ENCODE results near the gene EDN1. TPM values are rescaled to one million over a fixed set of nuclear protein-coding genes. Genes with fewer than 3 reads are reported as not detected.

The EDN1 gene
- total and polyA plus RNA-seq, 2 of the 13 experiments (the other 11 are each of a cell fraction or from before 2014, with no cell fraction given), result 0.15 to 1.2 TPM

DNA sequence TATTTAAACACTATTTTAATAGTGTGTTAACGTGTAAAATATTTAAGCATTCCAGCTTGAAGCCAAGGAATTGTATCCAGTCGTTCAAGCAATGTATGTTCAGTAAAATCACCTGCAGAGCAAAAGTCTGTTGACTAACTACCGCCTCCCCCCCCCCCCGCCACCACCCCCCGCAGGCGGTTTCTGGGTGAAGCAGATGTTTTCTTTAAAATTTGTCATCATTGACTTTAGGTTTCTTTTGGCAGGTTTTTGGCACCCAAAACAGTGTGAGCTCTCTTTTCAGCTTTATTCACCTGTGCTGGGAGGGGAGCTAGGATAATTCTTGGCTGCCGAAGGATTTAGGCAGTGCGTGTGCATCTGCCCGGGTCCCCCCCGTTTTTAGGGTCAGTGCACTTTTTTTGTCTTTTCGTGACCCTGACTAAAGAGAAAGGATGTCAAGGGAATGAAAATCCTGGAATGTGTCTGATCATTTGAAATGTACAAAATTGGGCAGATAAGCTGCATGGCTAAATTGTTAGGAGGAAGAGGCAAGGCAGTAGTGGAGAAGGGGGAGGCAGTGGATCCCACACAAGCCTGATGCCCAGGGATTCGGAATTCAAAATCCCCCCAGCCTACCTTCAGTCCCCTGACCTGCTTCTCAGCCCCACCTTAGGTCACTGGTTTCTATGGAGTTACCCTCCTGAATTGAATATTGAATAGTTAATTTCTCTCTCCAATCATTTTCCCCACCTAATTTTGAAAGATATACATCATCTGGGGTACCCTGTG lies 1.1 kb downstream of the EDN1 start:
- Histone ChIP-seq H3K4me2 (ENCODE audit: low read depth, low read length) (0 out of 2 replicates have a peak overlapping the region, but pooled peaks have one; percentile 46), H3K4me1 (ENCODE audit: insufficient read depth, low read length) (peaks cover 35% of the 10 kb centered on the region), H3K36me3 (replicated peaks in 1 of 2; ENCODE audit: control insufficient read depth in 1 of 2, insufficient read depth in 2 of 2, low read length in 2 of 2) (peaks cover 0 to 1% of the 10 kb centered on the region in 2 experiments; a peak in 1 of 5 replicates), H3K27ac (ENCODE audit: extremely low read length, insufficient read depth, low read length) (no peak overlapping the region), H4K20me1 (ENCODE audit: insufficient read depth, low read length) (no peaks in the 10 kb centered on the region), H3K79me2 (ENCODE audit: insufficient read depth, low read length) (no peaks in the 10 kb centered on the region), H3K4me3 (replicated peaks in 1 of 3; ENCODE audit: insufficient read depth in 1 of 3, low read depth in 2 of 3, low read length in 3 of 3) (peak overlapping the region in 2 of 3 experiments; percentile 56 to 58; a peak in 3 of 6 replicates), H2AFZ (ENCODE audit: low read length) (no peak overlapping the region), H3K9me3 (ENCODE audit: low read length) (no peaks in the 10 kb centered on the region), H3K27me3 (ENCODE audit: control insufficient read depth in 1 of 2, insufficient read depth in 2 of 2, low read length in 2 of 2) (peaks cover 0 to 37% of the 10 kb centered on the region in 2 experiments; a peak in 3 of 5 replicates), H3K9ac (ENCODE audit: insufficient read depth, low read depth, low read length) (no peak overlapping the region)
- BruUV-seq (replicated peaks), result no TSS peak
- intact Hi-C loops (cut with micrococcal nuclease; ENCODE audit: unreplicated experiment) (loop anchor here (5.0 kb wide), 2 partner anchors 81 to 191 kb away; no protein-coding TSS in a partner anchor), in situ Hi-C loops (cut with HindIII; ENCODE audit: extremely low pct_ligation_motif_present, low pct_unique_long_range_greater_than_20kb) (loop anchor here (5.0 kb wide), 1 partner anchor 311 kb away; no protein-coding TSS in a partner anchor)
- ATAC-seq (no peak), DNase-seq (ENCODE audit: low spot score) (no peak), FAIRE-seq (no peak)
- POLR2A ChIA-PET, result interaction anchor here (0.7 to 1.8 kb wide), 4 partner anchors 33 to 73 kb away, joined by 3 to 5 read pairs (median 4); no protein-coding TSS in a partner anchor
- TF ChIP-seq ZNF34 (CRISPR knock-in tag; IDR thresholded peaks at IDR 0.05; ENCODE audit: borderline replicate concordance) (no peak), ZNF547 (CRISPR knock-in tag; IDR thresholded peaks at IDR 0.05) (0 out of 2 replicates have a peak, but pooled peaks have one; percentile 11)
- CTCF ChIA-PET (ENCODE audit: low intra/inter-chr PET ratio, low total read pairs), result interaction anchor here (4.1 to 5.5 kb wide), 2 partner anchors 213 to 314 kb away, joined by 22 to 35 read pairs; no protein-coding TSS in a partner anchor
- 11% methylated on average over 12 of the region's 12 CpGs for WGBS (ENCODE audit: low lambda C conversion rate)

DNA sequence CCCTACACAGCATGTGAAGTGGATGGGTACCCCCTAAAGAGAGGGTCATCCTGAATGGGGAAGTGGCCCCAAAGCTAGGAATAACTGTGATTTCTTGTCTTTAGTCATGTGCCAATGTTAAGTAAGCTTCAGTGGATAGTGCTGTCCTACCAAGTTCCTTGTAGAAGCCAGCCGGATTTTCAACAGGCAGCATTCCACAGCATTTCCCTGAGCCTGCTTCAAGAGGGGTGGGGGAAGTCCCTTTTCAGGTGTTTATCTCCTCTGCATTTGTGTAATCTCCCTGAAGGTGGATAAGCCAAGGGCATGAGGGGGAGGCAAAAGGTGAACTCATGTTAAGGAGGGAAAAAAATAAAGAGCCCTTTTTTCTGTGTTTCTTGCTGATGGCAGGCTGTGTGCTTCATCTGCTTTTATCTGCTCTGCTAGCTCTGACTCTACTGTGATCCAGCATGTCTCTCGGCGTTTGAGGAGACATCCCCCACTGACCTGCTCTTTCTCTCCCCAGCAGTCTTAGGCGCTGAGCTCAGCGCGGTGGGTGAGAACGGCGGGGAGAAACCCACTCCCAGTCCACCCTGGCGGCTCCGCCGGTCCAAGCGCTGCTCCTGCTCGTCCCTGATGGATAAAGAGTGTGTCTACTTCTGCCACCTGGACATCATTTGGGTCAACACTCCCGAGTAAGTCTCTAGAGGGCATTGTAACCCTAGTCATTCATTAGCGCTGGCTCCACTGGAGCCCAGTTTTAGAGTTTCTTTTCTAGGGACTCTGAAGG lies 1.9 kb downstream of the EDN1 start:
- Histone ChIP-seq H3K27me3 (ENCODE audit: control insufficient read depth in 1 of 2, insufficient read depth in 2 of 2, low read length in 2 of 2) (peaks cover 0 to 37% of the 10 kb centered on the region in 2 experiments; a peak in 3 of 5 replicates), H2AFZ (ENCODE audit: low read length) (no peak overlapping the region), H3K4me3 (replicated peaks in 1 of 3; ENCODE audit: insufficient read depth in 1 of 3, low read depth in 2 of 3, low read length in 3 of 3) (peak overlapping the region in 2 of 3 experiments; percentile 26 to 56; a peak in 3 of 6 replicates), H3K4me2 (ENCODE audit: low read depth, low read length) (peak overlapping the region; percentile 46), H3K9me3 (ENCODE audit: low read length) (no peaks in the 10 kb centered on the region), H3K4me1 (ENCODE audit: insufficient read depth, low read length) (peaks cover 41% of the 10 kb centered on the region), H3K79me2 (ENCODE audit: insufficient read depth, low read length) (no peaks in the 10 kb centered on the region), H4K20me1 (ENCODE audit: insufficient read depth, low read length) (no peaks in the 10 kb centered on the region), H3K36me3 (replicated peaks in 1 of 2; ENCODE audit: control insufficient read depth in 1 of 2, insufficient read depth in 2 of 2, low read length in 2 of 2) (peaks cover 0 to 1% of the 10 kb centered on the region in 2 experiments; a peak in 1 of 5 replicates), H3K9ac (ENCODE audit: insufficient read depth, low read depth, low read length) (no peak overlapping the region), H3K27ac (ENCODE audit: extremely low read length, insufficient read depth, low read length) (no peak overlapping the region)
- BruUV-seq (replicated peaks), result no TSS peak
- ATAC-seq (peak; percentile 79), DNase-seq (ENCODE audit: low spot score) (peak; percentile 73), FAIRE-seq (peak; percentile 52)
- POLR2A ChIA-PET, result interaction anchor here (0.7 to 1.5 kb wide), 2 partner anchors 33 to 72 kb away, joined by 3 to 5 read pairs; no protein-coding TSS in a partner anchor
- intact Hi-C loops (cut with micrococcal nuclease; ENCODE audit: unreplicated experiment) (loop anchor here (1.0 to 5.0 kb wide), 4 partner anchors 80 to 313 kb away; no protein-coding TSS in a partner anchor), in situ Hi-C loops (cut with HindIII; ENCODE audit: extremely low pct_ligation_motif_present, low pct_unique_long_range_greater_than_20kb) (loop anchor here (5.0 kb wide), 1 partner anchor 310 kb away; no protein-coding TSS in a partner anchor)
- CTCF ChIA-PET (ENCODE audit: low intra/inter-chr PET ratio, low total read pairs), result interaction anchor here (0.7 to 5.5 kb wide), 4 partner anchors 212 to 636 kb away, joined by 3 to 35 read pairs (median 12); no protein-coding TSS in a partner anchor
- WGBS (ENCODE audit: low lambda C conversion rate), result 12% methylated on average over 15 of the region's 15 CpGs
- TF ChIP-seq, protein P1, sequence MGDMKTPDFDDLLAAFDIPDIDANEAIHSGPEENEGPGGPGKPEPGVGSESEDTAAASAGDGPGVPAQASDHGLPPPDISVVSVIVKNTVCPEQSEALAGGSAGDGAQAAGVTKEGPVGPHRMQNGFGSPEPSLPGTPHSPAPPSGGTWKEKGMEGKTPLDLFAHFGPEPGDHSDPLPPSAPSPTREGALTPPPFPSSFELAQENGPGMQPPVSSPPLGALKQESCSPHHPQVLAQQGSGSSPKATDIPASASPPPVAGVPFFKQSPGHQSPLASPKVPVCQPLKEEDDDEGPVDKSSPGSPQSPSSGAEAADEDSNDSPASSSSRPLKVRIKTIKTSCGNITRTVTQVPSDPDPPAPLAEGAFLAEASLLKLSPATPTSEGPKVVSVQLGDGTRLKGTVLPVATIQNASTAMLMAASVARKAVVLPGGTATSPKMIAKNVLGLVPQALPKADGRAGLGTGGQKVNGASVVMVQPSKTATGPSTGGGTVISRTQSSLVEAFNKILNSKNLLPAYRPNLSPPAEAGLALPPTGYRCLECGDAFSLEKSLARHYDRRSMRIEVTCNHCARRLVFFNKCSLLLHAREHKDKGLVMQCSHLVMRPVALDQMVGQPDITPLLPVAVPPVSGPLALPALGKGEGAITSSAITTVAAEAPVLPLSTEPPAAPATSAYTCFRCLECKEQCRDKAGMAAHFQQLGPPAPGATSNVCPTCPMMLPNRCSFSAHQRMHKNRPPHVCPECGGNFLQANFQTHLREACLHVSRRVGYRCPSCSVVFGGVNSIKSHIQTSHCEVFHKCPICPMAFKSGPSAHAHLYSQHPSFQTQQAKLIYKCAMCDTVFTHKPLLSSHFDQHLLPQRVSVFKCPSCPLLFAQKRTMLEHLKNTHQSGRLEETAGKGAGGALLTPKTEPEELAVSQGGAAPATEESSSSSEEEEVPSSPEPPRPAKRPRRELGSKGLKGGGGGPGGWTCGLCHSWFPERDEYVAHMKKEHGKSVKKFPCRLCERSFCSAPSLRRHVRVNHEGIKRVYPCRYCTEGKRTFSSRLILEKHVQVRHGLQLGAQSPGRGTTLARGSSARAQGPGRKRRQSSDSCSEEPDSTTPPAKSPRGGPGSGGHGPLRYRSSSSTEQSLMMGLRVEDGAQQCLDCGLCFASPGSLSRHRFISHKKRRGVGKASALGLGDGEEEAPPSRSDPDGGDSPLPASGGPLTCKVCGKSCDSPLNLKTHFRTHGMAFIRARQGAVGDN (CRISPR knock-in tag; IDR thresholded peaks at IDR 0.05), result peak; percentile 60
- TF ChIP-seq TAF1 (CRISPR knock-in tag; IDR thresholded peaks at IDR 0.05) (no peak), SMC3 (IDR thresholded peaks at IDR 0.05; ENCODE audit: low read length) (peak; percentile 48; the same call in 1 of the 2 replicates), ZBTB42 (CRISPR knock-in tag; IDR thresholded peaks at IDR 0.05) (no peak)
